Limb (tissue), 2 donors: ENCODE data around the gene SKAP2.

ENCODE experiments used
- DNase-seq, 2 donors: peaks; one replicate each; pipeline ENCODE4 v3.0.0-alpha.2; 2016; ENCODE audit errors: extremely low spot score in 2 of 2

Gene SKAP2

GRCh38 chr7:26864309-26865093 lies at the start of gene SKAP2:
Gene SKAP2, minus strand, starts transcription at chr7:26864590. Its CDS starts 161 bp downstream, at chr7:26864429.
- peak; percentile 98 to 99 for DNase-seq

- no peak for DNase-seq
Measured at GRCh38 chr7:26912933-26913536, 48.6 kb upstream of the SKAP2 start.

GRCh38 chr7:26912338-26912737 lies 47.9 kb upstream of the SKAP2 start:
- DNase-seq, result no peak

- DNase-seq, result no peak
Measured at GRCh38 chr7:26910221-26910620, 45.8 kb upstream of the SKAP2 start.

GRCh38 chr7:26900251-26900650 lies 35.9 kb upstream of the SKAP2 start:
- DNase-seq, result no peak

- DNase-seq, result no peak
Measured at GRCh38 chr7:26899519-26899918, 35.1 kb upstream of the SKAP2 start.

GRCh38 chr7:26898891-26899290 lies 34.5 kb upstream of the SKAP2 start:
- DNase-seq, result no peak

GRCh38 chr7:26897928-26898327 lies 33.5 kb upstream of the SKAP2 start:
- DNase-seq, result no peak

- DNase-seq, result no peak
Measured at GRCh38 chr7:26891400-26892350, 27.3 kb upstream of the SKAP2 start.

GRCh38 chr7:26880852-26881251 lies 16.5 kb upstream of the SKAP2 start:
- no peak for DNase-seq

- DNase-seq, result no peak
Measured at GRCh38 chr7:26879671-26880070, 15.3 kb upstream of the SKAP2 start.

- DNase-seq, result no peak
Measured at GRCh38 chr7:26868841-26869495, 4.6 kb upstream of the SKAP2 start.

GRCh38 chr7:26865094-26865388 lies 651 bp upstream of the SKAP2 start:
- DNase-seq, result no peak

- DNase-seq, result no peak
Measured at GRCh38 chr7:26863518-26864308, 677 bp downstream of the SKAP2 start.

- DNase-seq, result no peak
Measured at GRCh38 chr7:26862834-26863233, 1.6 kb downstream of the SKAP2 start.

GRCh38 chr7:26861050-26861449 lies 3.3 kb downstream of the SKAP2 start:
- DNase-seq, result no peak

GRCh38 chr7:26860361-26860760 lies 4.0 kb downstream of the SKAP2 start:
- no peak for DNase-seq

- no peak for DNase-seq
Measured at GRCh38 chr7:26859720-26860119, 4.7 kb downstream of the SKAP2 start.

GRCh38 chr7:26858735-26859134 lies 5.7 kb downstream of the SKAP2 start:
- DNase-seq, result no peak

- DNase-seq, result no peak
Measured at GRCh38 chr7:26858241-26858715, 6.1 kb downstream of the SKAP2 start.
